Smooth muscle cell (in vitro differentiated cells): ENCODE results near the gene HIVEP1. TPM values are rescaled to one million over a fixed set of nuclear protein-coding genes. Genes with fewer than 3 reads are reported as not detected.
"Not testable (repeated sequence)": the region's sequence is repeated elsewhere in the genome, so short reads cannot be mapped to it uniquely, and the experiment has no call there.

Experiments
- DNase-seq: peaks from one replicate; lab custom pipeline; 2025; ENCODE audit not compliant: unreplicated experiment; lab: John Stamatoyannopoulos, UW
- H2AFZ ChIP-seq: fragments of 200-600 bp; sonication (generic); 2 replicates; pipeline ENCODE4 v1.6.0; 2016; ENCODE audit warnings: antibody characterized with exemption, low read depth, mild to moderate bottlenecking
- H3F3A ChIP-seq: fragments of 200-600 bp; sonication (generic); 2 replicates; pipeline ENCODE4 v1.6.0; 2017; ENCODE audit warnings: antibody characterized with exemption, low read depth
- H3K27ac ChIP-seq: fragments of 200-600 bp; sonication (generic); 2 replicates; pipeline ENCODE4 v1.5.1; 2016; ENCODE audit warnings: low read depth, mild to moderate bottlenecking
- H3K27me3 ChIP-seq: fragments of 200-600 bp; sonication (generic); 2 replicates; pipeline ENCODE4 v1.6.1; 2016; ENCODE audit warnings: low read depth, mild to moderate bottlenecking
- H3K36me3 ChIP-seq: fragments of 200-600 bp; sonication (generic); 2 replicates; pipeline ENCODE4 v1.5.1; 2016; ENCODE audit warnings: low read depth
- H3K4me1 ChIP-seq: fragments of 200-600 bp; sonication (generic); 2 replicates; pipeline ENCODE4 v1.5.1; 2016; ENCODE audit warnings: low read depth
- H3K4me2 ChIP-seq: fragments of 200-600 bp; sonication (generic); 2 replicates; pipeline ENCODE4 v1.6.0; 2016; ENCODE audit warnings: mild to moderate bottlenecking
- H3K4me3 ChIP-seq: fragments of 200-600 bp; sonication (generic); 2 replicates; pipeline ENCODE4 v1.5.1; 2016; ENCODE audit warnings: mild to moderate bottlenecking
- H3K79me2 ChIP-seq: fragments of 200-600 bp; sonication (generic); 2 replicates; pipeline ENCODE4 v1.6.0; 2016; ENCODE audit warnings: low read depth, mild to moderate bottlenecking
- H3K9ac ChIP-seq: fragments of 200-600 bp; sonication (generic); 2 replicates; pipeline ENCODE4 v1.6.0; 2016; ENCODE audit warnings: low read depth
- H3K9me3 ChIP-seq: fragments of 200-600 bp; sonication (generic); replicated peaks from 2 replicates; pipeline ENCODE4 v1.5.1; 2016; ENCODE audit warnings: low read depth
- H4K20me1 ChIP-seq: fragments of 200-600 bp; sonication (generic); 2 replicates; pipeline ENCODE4 v1.6.0; 2016; ENCODE audit warnings: low read depth
- CTCF ChIP-seq: fragments of 200-600 bp; sonication (generic); IDR thresholded peaks from 2 replicates; pipeline ENCODE4 v1.5.1; 2017; ENCODE audit warnings: borderline replicate concordance, mild to moderate bottlenecking, antibody characterized with exemption; ENCODE audit not compliant: insufficient read depth, poor library complexity, severe bottlenecking
- WGBS: methylation state at CpG from one replicate; pipeline ENCODE4 v1.1.7; 2016; ENCODE audit warnings: low lambda C conversion rate; 5-methylcytosine and 5-hydroxymethylcytosine counted together
- polyA plus RNA-seq: library from polyadenylated mRNA; unstranded; fragments of >200 nt; fragmentation: Nextera tagmentation; extraction: Ambion mirVana; gene quantifications from 2 replicates; pipeline ENCODE4 v1.2.1, GENCODE V29; 2016
- total RNA-seq: library from RNA; depleted of rRNA; stranded (reverse); fragments of >200 nt; gene quantifications from 2 replicates; pipeline ENCODE4 v1.2.3, GENCODE V29; 2014

The HIVEP1 gene
- total and polyA plus RNA-seq, 2 experiments from 2014 or later: 6.8 to 58.8 TPM

GRCh38 chr6:12173181-12173580 lies 161.1 kb downstream of the HIVEP1 start:
- Histone ChIP-seq H2AFZ (no peak overlapping the region), H3K4me3 (no peak overlapping the region), H3K36me3 (no peaks in the 10 kb centered on the region), H3K79me2 (no peaks in the 10 kb centered on the region), H3F3A (peaks cover 6% of the 10 kb centered on the region), H3K27me3 (no peaks in the 10 kb centered on the region), H3K9me3 (no peaks in the 10 kb centered on the region), H3K4me1 (peaks cover 14% of the 10 kb centered on the region), H4K20me1 (no peaks in the 10 kb centered on the region), H3K27ac (no peak overlapping the region), H3K4me2 (no peak overlapping the region), H3K9ac (no peak overlapping the region)
- TF ChIP-seq CTCF: no peak
- 87% methylated on average over 5 of the region's 5 CpGs for WGBS
- no peak for DNase-seq

- Histone ChIP-seq H3F3A (peaks cover 6% of the 10 kb centered on the region), H3K4me2 (no peak overlapping the region), H3K4me3 (no peak overlapping the region), H3K36me3 (no peaks in the 10 kb centered on the region), H3K79me2 (no peaks in the 10 kb centered on the region), H3K9me3 (no peaks in the 10 kb centered on the region), H3K4me1 (peaks cover 14% of the 10 kb centered on the region), H4K20me1 (no peaks in the 10 kb centered on the region), H3K27me3 (no peaks in the 10 kb centered on the region), H3K9ac (no peak overlapping the region), H3K27ac (no peak overlapping the region), H2AFZ (no peak overlapping the region)
- 83% methylated on average over 2 of the region's 2 CpGs for WGBS
- no peak for DNase-seq
- TF ChIP-seq CTCF: no peak
Observed at GRCh38 chr6:12173661-12174060, 161.5 kb downstream of the HIVEP1 start.

- Histone ChIP-seq H2AFZ (no peak overlapping the region), H3K36me3 (no peaks in the 10 kb centered on the region), H4K20me1 (no peaks in the 10 kb centered on the region), H3K9me3 (no peaks in the 10 kb centered on the region), H3K79me2 (no peaks in the 10 kb centered on the region), H3K27ac (no peak overlapping the region), H3K9ac (no peak overlapping the region), H3F3A (no peaks in the 10 kb centered on the region), H3K4me2 (no peak overlapping the region), H3K27me3 (no peaks in the 10 kb centered on the region), H3K4me3 (no peak overlapping the region), H3K4me1 (peaks cover 14% of the 10 kb centered on the region)
- no peak for TF ChIP-seq CTCF
- no peak for DNase-seq
- whole genome bisulfite sequencing: 90% methylated on average over 2 of the region's 2 CpGs
Observed at GRCh38 chr6:12174878-12175277, 162.8 kb downstream of the HIVEP1 start.

GRCh38 chr6:12175626-12176025 lies 163.5 kb downstream of the HIVEP1 start:
- TF ChIP-seq CTCF: no peak
- H3K9ac ChIP-seq: no peak overlapping the region
- H3K36me3 ChIP-seq: no peaks in the 10 kb centered on the region
- H4K20me1 ChIP-seq: no peaks in the 10 kb centered on the region
- DNase-seq: no peak
- H3K79me2 ChIP-seq: no peaks in the 10 kb centered on the region
- no peaks in the 10 kb centered on the region for H3F3A ChIP-seq
- no peaks in the 10 kb centered on the region for H3K9me3 ChIP-seq
- H3K4me1 ChIP-seq: peaks cover 14% of the 10 kb centered on the region
- H3K27ac ChIP-seq: no peak overlapping the region
- no peaks in the 10 kb centered on the region for H3K27me3 ChIP-seq
- H3K4me3 ChIP-seq: no peak overlapping the region
- H2AFZ ChIP-seq: no peak overlapping the region
- H3K4me2 ChIP-seq: no peak overlapping the region
- WGBS: 94% methylated on average over 8 of the region's 8 CpGs

GRCh38 chr6:12176782-12177181 lies 164.7 kb downstream of the HIVEP1 start:
- H4K20me1 ChIP-seq, H3K27me3 ChIP-seq, H3K9me3 ChIP-seq, H3K36me3 ChIP-seq, DNase-seq, H3K79me2 ChIP-seq, H3K9ac ChIP-seq, H2AFZ ChIP-seq, H3K4me2 ChIP-seq, H3K4me3 ChIP-seq, H3F3A ChIP-seq, H3K27ac ChIP-seq: not testable (repeated sequence)
- peaks cover 14% of the 10 kb centered on the region for H3K4me1 ChIP-seq
- WGBS: 95% methylated on average over 3 of the region's 3 CpGs
